Type B pancreatic cell (in vitro differentiated cells): ENCODE data around the gene DNAJB8. TPM values are rescaled to one million over a fixed set of nuclear protein-coding genes. Genes with fewer than 3 reads are reported as not detected.

ENCODE experiments used
- total RNA-seq: library from RNA; stranded (reverse); gene quantifications from 2 replicates; pipeline ENCODE4 v1.2.1, GENCODE V29; 2021; ENCODE audit warnings: low replicate concordance

DNAJB8 gene
- total RNA-seq, 1 donor from 2014 or later, result not detected

Other genes starting within 250 kb of the DNAJB8 start
- gene GATA2, start 26.3 kb upstream of the DNAJB8 start, total RNA-seq, result 14.1 and 23.9 TPM in 2 replicates
- 192 and 228 TPM in 2 replicates for gene RPN1, start 183.9 kb upstream of the DNAJB8 start, total RNA-seq